Neural cell (in vitro differentiated cells): ENCODE data around the gene PTPN1. TPM values are rescaled to one million over a fixed set of nuclear protein-coding genes. Genes with fewer than 3 reads are reported as not detected.

Source experiments
- H2AFZ ChIP-seq: fragments of 200-600, 300-800 bp; sonication (generic), shearing (Covaris generic); 2 replicates; pipeline ENCODE4 v1.6.0; 2014; ENCODE audit warnings: low read depth, mild to moderate bottlenecking, antibody characterized with exemption, low read length, moderate library complexity
- H3F3A ChIP-seq: fragments of 200-600 bp; shearing (Covaris generic); 2 replicates; pipeline ENCODE4 v1.6.1; 2016; ENCODE audit warnings: mild to moderate bottlenecking, moderate library complexity, mixed read lengths, antibody characterized with exemption, low read length; ENCODE audit not compliant: insufficient read depth, poor library complexity, severe bottlenecking
- H3K27ac ChIP-seq: fragments of 200-600, 300-800 bp; sonication (generic), shearing (Covaris generic); 2 replicates; pipeline ENCODE4 v1.5.1; 2014; ENCODE audit warnings: mild to moderate bottlenecking, low read length, moderate library complexity
- H3K27me3 ChIP-seq: fragments of 300-800, 200-600 bp; sonication (generic), shearing (Covaris generic); 2 replicates; pipeline ENCODE4 v1.6.0; 2014; ENCODE audit warnings: mild to moderate bottlenecking, low read depth, low read length, moderate library complexity; ENCODE audit not compliant: insufficient read depth
- H3K36me3 ChIP-seq: fragments of 300-800, 200-600 bp; sonication (generic), shearing (Covaris generic); 2 replicates; pipeline ENCODE4 v1.5.1; 2014; ENCODE audit warnings: mild to moderate bottlenecking, antibody characterized with exemption, low read length, moderate library complexity; ENCODE audit not compliant: insufficient read depth
- H3K4me2 ChIP-seq: fragments of 300-800, 200-600 bp; sonication (generic), shearing (Covaris generic); 2 replicates; pipeline ENCODE4 v1.6.0; 2014; ENCODE audit warnings: mild to moderate bottlenecking, low read length
- H3K4me3 ChIP-seq: fragments of 300-800, 200-600 bp; sonication (generic), shearing (Covaris generic); 2 replicates; pipeline ENCODE4 v1.5.1; 2014; ENCODE audit warnings: mild to moderate bottlenecking, low read length, moderate library complexity
- H3K79me2 ChIP-seq: fragments of 200-600 bp; shearing (Covaris generic); replicated peaks from 2 replicates; pipeline ENCODE4 v1.6.0; 2014; ENCODE audit warnings: mild to moderate bottlenecking, low read length, moderate library complexity; ENCODE audit not compliant: insufficient read depth
- H3K9ac ChIP-seq: fragments of 300-800, 200-600 bp; sonication (generic), shearing (Covaris generic); 2 replicates; pipeline ENCODE4 v1.6.1; 2016; ENCODE audit warnings: mild to moderate bottlenecking, low read length, mixed read lengths
- H3K9me2 ChIP-seq: fragments of 200-600 bp; shearing (Covaris generic); 2 replicates; pipeline ENCODE4 v1.6.1; 2016; ENCODE audit warnings: mild to moderate bottlenecking, low read length, mixed read lengths; ENCODE audit not compliant: insufficient read depth
- H3K9me3 ChIP-seq: fragments of 200-600, 300-800 bp; sonication (generic), shearing (Covaris generic); 2 replicates; pipeline ENCODE4 v1.6.1; 2016; ENCODE audit warnings: mild to moderate bottlenecking, mixed run types, low read length, moderate library complexity, mixed read lengths
- H4K20me1 ChIP-seq: fragments of 200-600 bp; shearing (Covaris generic); 2 replicates; pipeline ENCODE4 v1.6.1; 2016; ENCODE audit warnings: mild to moderate bottlenecking, mixed run types; ENCODE audit not compliant: insufficient read depth
- CTCF ChIP-seq: fragments of 450-650 bp; IDR thresholded peaks from 2 replicates; pipeline ENCODE4 v1.5.1; 2014; ENCODE audit warnings: antibody characterized with exemption, mild to moderate bottlenecking, moderate library complexity; ENCODE audit not compliant: poor library complexity, severe bottlenecking
- EP300 ChIP-seq: fragments of 450-650 bp; conservative IDR thresholded peaks from 2 replicates; pipeline ENCODE4 v1.6.1; 2014; ENCODE audit warnings: antibody characterized with exemption, mild to moderate bottlenecking, moderate library complexity; ENCODE audit not compliant: poor library complexity, severe bottlenecking
- EZH2 ChIP-seq: fragments of 200-600, 300-800 bp; shearing (Covaris generic), sonication (generic); IDR thresholded peaks from 2 replicates; pipeline ENCODE4 v1.6.1; 2014; ENCODE audit warnings: antibody characterized with exemption, low read length, borderline replicate concordance, mild to moderate bottlenecking; ENCODE audit not compliant: insufficient read depth, poor library complexity, severe bottlenecking
- MXI1 ChIP-seq: fragments of 450-650 bp; conservative IDR thresholded peaks from 2 replicates; pipeline ENCODE4 v1.6.1; 2014; ENCODE audit warnings: antibody characterized with exemption, mild to moderate bottlenecking; ENCODE audit not compliant: poor library complexity, severe bottlenecking
- POLR2AphosphoS5 ChIP-seq: IDR thresholded peaks from 2 replicates; pipeline ENCODE4 v1.6.1; 2012
- RAD21 ChIP-seq: fragments of 450-650 bp; conservative IDR thresholded peaks from 2 replicates; pipeline ENCODE4 v1.6.1; 2014; ENCODE audit warnings: antibody characterized with exemption, mild to moderate bottlenecking, moderate library complexity
- REST ChIP-seq: IDR thresholded peaks from 2 replicates; pipeline ENCODE4 v1.6.1; 2012; ENCODE audit warnings: borderline replicate concordance
- SMC3 ChIP-seq: fragments of 450-650 bp; conservative IDR thresholded peaks from 2 replicates; pipeline ENCODE4 v1.6.1; 2014; ENCODE audit warnings: antibody characterized with exemption, mild to moderate bottlenecking, moderate library complexity; ENCODE audit not compliant: poor library complexity
- TAF1 ChIP-seq: IDR thresholded peaks from 2 replicates; pipeline ENCODE4 v1.6.1; 2012; ENCODE audit warnings: low read depth
- polyA plus RNA-seq: library from polyadenylated mRNA; depleted of rRNA; stranded (reverse); fragments of >200 nt; gene quantifications from 2 replicates; pipeline ENCODE4 v1.2.3, GENCODE V29; 2014

The PTPN1 gene
- polyA plus RNA-seq, 1 donor from 2014 or later, result 48.1 TPM

DNA sequence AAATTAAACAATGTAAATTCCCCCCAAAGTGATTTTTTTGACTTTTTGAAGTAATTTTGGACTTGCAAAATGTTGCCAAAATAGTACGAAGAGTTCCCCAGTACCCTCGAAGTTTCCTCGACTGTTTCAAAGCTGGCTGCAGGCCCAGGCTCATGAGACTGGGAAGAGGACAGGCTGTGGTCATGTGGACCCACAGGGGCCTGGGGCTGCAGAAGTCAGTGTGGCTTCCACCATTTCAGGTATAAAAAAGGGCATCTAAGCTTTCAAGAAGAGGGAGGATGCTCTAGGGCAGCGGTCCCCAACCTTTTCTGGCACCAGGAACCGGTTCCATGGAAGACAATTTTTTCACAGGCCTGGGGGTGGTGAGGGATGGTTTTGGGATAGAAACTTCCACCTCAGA is 75.0 kb downstream of the PTPN1 start:
- Histone ChIP-seq H3K79me2 (no peaks in the 10 kb centered on the region), H3K27me3 (no peaks in the 10 kb centered on the region), H3K27ac (no peak overlapping the region), H3K9me3 (no peaks in the 10 kb centered on the region), H3K4me2 (no peak overlapping the region), H3F3A (no peaks in the 10 kb centered on the region), H3K9me2 (no peaks in the 10 kb centered on the region), H3K4me3 (no peak overlapping the region), H3K9ac (no peak overlapping the region), H4K20me1 (no peaks in the 10 kb centered on the region), H3K36me3 (peaks cover 8% of the 10 kb centered on the region), H2AFZ (no peak overlapping the region)
- TF ChIP-seq EP300 (no peak), MXI1 (no peak), RAD21 (no peak), EZH2 (no peak), CTCF (no peak), POLR2AphosphoS5 (no peak), SMC3 (no peak), REST (no peak), TAF1 (no peak)

DNA sequence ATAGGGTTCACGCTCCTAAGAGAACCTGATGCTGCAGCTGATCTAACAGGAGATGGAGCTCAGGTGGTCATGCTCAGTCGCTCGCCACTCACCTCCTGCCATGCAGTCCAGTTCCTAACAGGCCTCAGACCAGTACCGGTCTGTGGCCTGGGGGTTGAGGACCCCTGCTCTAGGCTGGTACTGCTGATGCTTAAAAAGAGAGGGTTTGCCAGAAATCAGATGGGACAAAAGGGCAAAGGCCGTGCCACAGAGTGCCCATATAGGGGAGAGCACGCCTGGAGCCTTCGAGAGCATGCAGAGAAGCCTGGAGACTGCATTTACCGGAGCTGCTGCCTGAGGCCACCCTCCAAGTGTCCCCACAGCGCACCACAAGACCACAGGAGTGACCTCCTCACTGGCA is 75.5 kb downstream of the PTPN1 start:
- H3K9ac ChIP-seq, result no peak overlapping the region
- no peak overlapping the region for H3K4me2 ChIP-seq
- no peaks in the 10 kb centered on the region for H3F3A ChIP-seq
- H4K20me1 ChIP-seq, result no peaks in the 10 kb centered on the region
- H3K36me3 ChIP-seq, result peaks cover 5% of the 10 kb centered on the region
- no peak overlapping the region for H2AFZ ChIP-seq
- H3K4me3 ChIP-seq, result no peak overlapping the region
- H3K79me2 ChIP-seq, result no peaks in the 10 kb centered on the region
- no peak for TF ChIP-seq EP300
- no peak for TF ChIP-seq SMC3
- TF ChIP-seq MXI1, result no peak
- TF ChIP-seq TAF1, result no peak
- TF ChIP-seq REST, result no peak
- no peaks in the 10 kb centered on the region for H3K9me2 ChIP-seq
- H3K9me3 ChIP-seq, result no peaks in the 10 kb centered on the region
- no peaks in the 10 kb centered on the region for H3K27me3 ChIP-seq
- H3K27ac ChIP-seq, result no peak overlapping the region
